A549 (cell line): ENCODE measurements around the gene TPSAB1.

Source experiments
- BCL3 ChIP-seq: fragments of >200 bp; sonication (Bioruptor Twin); formaldehyde crosslinking; IDR thresholded peaks from 3 replicates; pipeline ENCODE4 v1.6.1; 2016
- BHLHE40 ChIP-seq: IDR thresholded peaks from 2 replicates; pipeline ENCODE4 v1.6.1; 2012; ENCODE audit warnings: low read depth, low read length, inconsistent platforms
- CTCF ChIP-seq: fragments of >200 bp; sonication (Bioruptor Twin); formaldehyde crosslinking; IDR thresholded peaks from 3 replicates; pipeline ENCODE4 v1.5.1; 2016
- HES2 ChIP-seq: fragments of >200 bp; sonication (Bioruptor Twin); formaldehyde crosslinking; IDR thresholded peaks from 2 replicates; pipeline ENCODE4 v1.6.1; 2016
- KDM1A ChIP-seq: fragments of 200-600 bp; sonication (generic); IDR thresholded peaks from 2 replicates; pipeline ENCODE4 v1.6.1; 2016; ENCODE audit warnings: low read depth, mild to moderate bottlenecking
- MAZ ChIP-seq: fragments of 150-350 bp; IDR thresholded peaks from 2 replicates; pipeline ENCODE4 v1.6.1; 2014; ENCODE audit warnings: antibody characterized with exemption, low read depth, low read length, borderline replicate concordance
- PBX3 ChIP-seq: IDR thresholded peaks from 2 replicates; pipeline ENCODE4 v1.6.1; 2012
- PHF8 ChIP-seq: fragments of 200-600 bp; sonication (generic); IDR thresholded peaks from 2 replicates; pipeline ENCODE4 v1.6.1; 2016; ENCODE audit warnings: low read depth, mild to moderate bottlenecking, antibody characterized with exemption, moderate library complexity, borderline replicate concordance
- POLR2A ChIP-seq: IDR thresholded peaks from 2 replicates; pipeline ENCODE4 v1.6.1; 2012; ENCODE audit warnings: mild to moderate bottlenecking, low read length
- RAD21 ChIP-seq, 2 experiments: fragments of >200 bp in 1 of 2; sonication (Bioruptor Twin) in 1 of 2; formaldehyde crosslinking in 1 of 2; IDR thresholded peaks in 1 of 2; conservative IDR thresholded peaks in 1 of 2; 2 replicates in 1 of 2; 3 replicates in 1 of 2; pipeline ENCODE4 v1.6.1; 2012 to 2018; ENCODE audit warnings: inconsistent platforms in 1 of 2
- REST ChIP-seq: fragments of 200-600 bp; sonication (generic); IDR thresholded peaks from 2 replicates; pipeline ENCODE4 v1.6.1; 2016; ENCODE audit warnings: antibody characterized with exemption, mild to moderate bottlenecking, moderate library complexity
- RFX5 ChIP-seq: fragments of 450-650 bp; IDR thresholded peaks from 2 replicates; pipeline ENCODE4 v1.7.1; 2014; ENCODE audit warnings: antibody characterized with exemption, mild to moderate bottlenecking, moderate library complexity

- TF ChIP-seq CTCF (no peak), MAZ (no peak), KDM1A (no peak), PBX3 (no peak), POLR2A (no peak), BHLHE40 (no peak), BCL3 (no peak), PHF8 (no peak), RAD21 (conservative IDR thresholded peaks at IDR 0.05 in 1 of 2, IDR thresholded peaks at IDR 0.05 in 1 of 2) (no peak), RFX5 (no peak), HES2 (no peak), REST (no peak)
Observed at GRCh38 chr16:1211451-1212268, 28.8 kb upstream of the TPSAB1 start.
